NCI-H524 treated with DMSO at 0.1 percent for 48 hours (cell line): ENCODE data around the gene MTO1.
A peak's percentile ranks its signal among the peaks of the same experiment; 100 is the strongest.
"Not testable (repeated sequence)": the region's sequence is repeated elsewhere in the genome, so short reads cannot be mapped to it uniquely, and the experiment has no call there.

Experiments
- DNase-seq: peaks from one replicate; lab custom pipeline; 2025; lab: John Stamatoyannopoulos, UW

Gene MTO1

GRCh38 chr6:73503027-73503772 lies 41.7 kb downstream of the MTO1 start:
- DNase-seq, result no peak

GRCh38 chr6:73504160-73504559 lies 42.6 kb downstream of the MTO1 start:
- DNase-seq, result no peak

GRCh38 chr6:73505142-73505541 lies 43.6 kb downstream of the MTO1 start:
- no peak for DNase-seq

- DNase-seq, result not testable (repeated sequence)
Observed at GRCh38 chr6:73505705-73506104, 44.2 kb downstream of the MTO1 start.

DNA sequence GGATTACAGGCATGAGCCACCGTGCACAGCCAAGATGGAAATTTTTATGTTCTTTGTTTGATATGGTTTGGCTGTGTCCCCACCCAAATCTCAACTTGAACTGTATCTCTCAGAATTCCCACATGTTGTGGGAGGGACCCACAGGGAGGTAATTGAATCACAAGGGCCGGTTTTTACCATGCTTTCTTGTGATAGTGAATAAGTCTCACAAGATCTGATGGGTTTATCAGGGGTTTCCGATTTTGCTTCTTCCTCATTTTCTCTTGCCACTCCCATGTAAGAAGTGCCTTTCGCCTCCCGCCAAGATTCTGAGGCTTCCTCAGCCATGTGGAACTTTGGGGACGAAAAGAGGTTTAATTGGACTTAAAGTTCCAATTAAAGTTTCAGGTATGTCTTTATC lies 44.7 kb downstream of the MTO1 start:
- no peak for DNase-seq

GRCh38 chr6:73508776-73509175 lies 47.2 kb downstream of the MTO1 start:
- no peak for DNase-seq

- DNase-seq, result no peak
Observed at GRCh38 chr6:73509851-73510250, 48.3 kb downstream of the MTO1 start.

DNA sequence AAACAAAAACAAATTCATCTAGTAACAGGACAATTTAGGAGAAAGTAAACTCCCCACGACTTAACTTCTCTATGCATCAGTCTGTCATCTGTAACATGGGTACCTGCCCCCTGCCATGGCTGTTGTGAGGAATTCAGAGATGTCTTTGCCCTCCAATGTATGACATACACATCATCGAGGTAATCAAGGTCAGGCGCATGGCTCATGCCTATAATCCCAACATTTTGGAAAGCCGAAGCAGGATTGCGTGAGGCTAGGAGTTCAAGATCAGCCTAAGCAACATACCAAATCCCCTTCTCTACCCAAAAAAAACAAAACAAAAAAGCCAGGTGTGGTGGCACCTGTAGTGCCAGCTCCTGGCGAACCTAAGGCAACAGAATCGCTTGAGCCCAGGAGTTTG lies 50.3 kb downstream of the MTO1 start:
- DNase-seq, result no peak

GRCh38 chr6:73513496-73513854 lies 51.9 kb downstream of the MTO1 start:
- no peak for DNase-seq

DNA sequence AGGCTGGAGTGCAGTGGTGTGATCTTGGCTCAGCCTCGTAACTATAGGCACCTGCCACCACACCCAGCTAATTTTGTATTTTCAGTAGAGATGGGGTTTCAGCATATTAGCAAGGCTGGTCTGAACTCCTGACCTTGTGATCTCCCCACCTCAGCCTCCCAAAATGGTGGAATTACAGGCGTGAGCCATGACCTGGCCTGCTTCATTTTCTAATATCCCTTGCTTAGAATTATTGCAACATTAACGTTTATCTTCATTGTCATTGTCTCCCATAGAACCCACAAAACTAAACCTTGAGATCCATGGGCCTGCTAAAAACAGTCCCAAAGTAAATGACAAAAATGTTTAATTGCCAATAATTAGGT lies 53.2 kb downstream of the MTO1 start:
- no peak for DNase-seq

- DNase-seq, result no peak
Observed at GRCh38 chr6:73515204-73515655, 53.7 kb downstream of the MTO1 start.

DNA sequence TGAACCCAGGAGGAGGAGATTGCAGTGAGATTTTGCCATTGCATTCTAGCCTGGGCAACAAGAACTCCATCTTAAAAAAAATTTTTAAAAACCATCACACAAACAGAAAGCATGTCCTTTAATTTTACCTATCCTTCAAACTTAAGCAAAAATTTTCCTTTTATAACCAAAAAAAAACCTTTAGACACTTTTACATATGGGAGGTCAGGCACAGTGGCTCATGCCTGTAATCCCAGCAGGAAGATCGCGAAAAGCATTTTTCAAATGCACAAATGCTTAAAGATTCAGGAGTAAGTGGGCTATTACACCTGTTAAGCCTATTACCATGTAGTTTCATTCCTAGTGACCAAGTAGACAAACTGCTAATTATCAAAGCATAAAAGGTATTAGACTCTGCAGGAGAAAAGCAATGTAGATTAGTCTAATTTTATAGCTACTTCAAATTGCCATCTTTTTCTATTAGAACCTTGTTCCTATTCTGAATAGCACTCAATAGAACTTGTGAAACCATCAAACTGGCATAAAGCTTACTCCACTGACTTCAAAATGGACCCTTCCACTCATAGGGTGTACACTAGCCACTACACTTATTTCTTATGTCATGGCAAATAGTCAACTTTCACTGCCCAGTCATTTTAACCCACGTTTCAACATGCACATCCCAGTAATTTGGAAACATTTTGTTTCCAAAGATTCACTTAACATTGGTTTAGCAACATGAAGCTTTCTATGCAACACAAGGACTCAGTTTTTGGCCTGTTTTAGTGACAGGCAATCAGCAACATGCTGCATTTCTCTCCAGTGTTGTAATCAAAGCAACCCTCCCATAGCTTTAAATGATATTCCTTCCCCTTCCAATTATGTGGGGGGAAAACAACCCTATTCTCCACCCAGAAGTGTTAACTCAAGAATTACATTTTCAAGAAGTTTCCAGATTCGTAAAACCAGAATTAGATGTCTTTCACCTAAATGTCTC lies 55.3 kb downstream of the MTO1 start:
- no peak for DNase-seq

GRCh38 chr6:73518100-73518981 lies 56.8 kb downstream of the MTO1 start:
- not testable (repeated sequence) for DNase-seq

DNA sequence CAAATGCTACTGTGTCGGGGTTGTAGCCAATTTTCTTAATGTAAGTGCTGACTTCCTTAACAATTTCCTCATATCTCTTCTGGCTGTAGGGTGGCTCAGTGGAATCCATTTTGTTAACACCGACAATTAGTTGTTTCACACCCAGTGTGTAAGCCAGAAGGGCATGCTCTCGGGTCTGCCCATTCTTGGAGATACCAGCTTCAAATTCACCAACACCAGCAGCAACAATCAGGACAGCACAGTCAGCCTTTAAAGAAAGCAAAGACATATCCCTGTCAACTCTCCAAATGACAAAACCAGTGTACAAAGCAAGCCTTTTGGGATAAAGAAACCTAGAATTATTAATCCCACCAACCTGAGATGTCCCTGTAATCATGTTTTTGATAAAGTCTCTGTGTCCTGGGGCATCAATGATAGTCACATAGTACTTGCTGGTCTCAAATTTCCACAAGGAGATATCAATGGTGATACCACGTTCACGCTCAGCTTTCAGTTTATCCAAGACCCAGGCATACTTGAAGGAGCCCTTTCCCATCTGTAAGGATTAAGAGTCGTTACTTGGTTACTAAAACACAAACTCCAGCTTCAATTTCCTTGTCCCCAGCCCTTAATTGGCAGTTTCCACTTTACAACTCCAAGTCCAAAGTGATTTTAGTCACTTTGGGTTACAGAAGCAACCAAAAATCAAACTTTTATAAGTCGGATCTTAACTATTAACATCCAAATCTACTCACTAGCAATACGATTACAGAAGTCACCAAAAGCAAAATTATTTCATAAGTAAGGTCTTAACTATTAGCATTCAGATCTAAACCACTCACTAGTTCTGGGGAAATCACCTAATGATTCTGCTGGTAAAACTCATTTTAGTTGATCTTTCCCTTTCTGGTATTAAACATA lies 57.7 kb downstream of the MTO1 start:
- DNase-seq, result not testable (repeated sequence)

GRCh38 chr6:73519926-73520687 lies 58.6 kb downstream of the MTO1 start:
- DNase-seq, result no peak

GRCh38 chr6:73520688-73521350 lies 59.3 kb downstream of the MTO1 start, which contains the start of gene EEF1A1:
Gene EEF1A1 (minus strand): TSS chr6:73521032. CDS start chr6:73520026, 1,006 bp downstream.
- DNase-seq, result peak; percentile 93

- DNase-seq, result peak; percentile 89
Observed at GRCh38 chr6:73521351-73521985, 59.9 kb downstream of the MTO1 start.

DNA sequence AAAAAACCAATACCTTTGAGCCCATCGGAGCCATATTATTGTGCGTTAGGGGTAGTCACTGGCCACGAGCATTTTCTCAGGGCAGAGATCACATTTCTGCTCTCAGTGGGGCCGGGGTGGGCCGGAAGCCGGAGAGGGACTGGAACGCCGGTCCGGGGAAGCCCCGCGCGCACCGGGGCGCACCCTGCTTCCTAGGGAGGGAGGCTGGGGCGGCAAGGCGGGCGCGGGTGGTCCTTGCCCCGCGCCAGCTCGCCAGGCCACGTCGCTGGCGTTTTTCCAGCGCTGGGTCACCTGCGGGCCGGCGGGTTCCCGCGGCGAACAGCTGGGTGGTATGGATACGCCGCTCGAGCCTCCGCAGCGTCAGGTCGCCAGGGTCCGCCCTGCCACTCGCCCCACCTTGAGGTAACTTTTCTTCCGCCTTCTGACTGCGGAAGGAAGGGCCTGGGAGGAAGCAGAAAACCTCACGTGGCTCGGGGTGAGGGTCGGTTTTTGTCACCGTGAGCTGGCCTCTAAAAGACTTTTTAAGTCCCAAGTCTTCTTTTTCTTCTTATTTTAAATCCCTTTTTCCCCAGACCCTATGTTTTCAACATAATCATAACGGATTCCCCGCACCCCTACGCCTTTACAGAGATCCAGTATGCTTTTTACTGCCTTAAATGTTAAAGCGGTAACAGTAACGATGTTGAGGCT lies 62.0 kb downstream of the MTO1 start:
- no peak for DNase-seq
